AG04450 (cell line): ENCODE measurements around the gene PSMD13. TPM values are rescaled to one million over a fixed set of nuclear protein-coding genes. Genes with fewer than 3 reads are reported as not detected.
"Not testable (repeated sequence)": the region's sequence is repeated elsewhere in the genome, so short reads cannot be mapped to it uniquely, and the experiment has no call there.

ENCODE experiments used
- CTCF ChIA-PET: fragments of 300-600, 350-600 bp; formaldehyde crosslinking; extraction: SDS; loops from one replicate; lab custom pipeline; 2022; ENCODE audit warnings: antibody characterized with exemption, inconsistent platforms; lab: Charles Lee
- POLR2A ChIA-PET: fragments of 350-600 bp; formaldehyde crosslinking; extraction: SDS; loops from one replicate; lab custom pipeline; 2021; ENCODE audit warnings: antibody characterized with exemption, inconsistent platforms; lab: Yijun Ruan, JAX
- DNase-seq: peaks from one replicate; pipeline ENCODE4 v3.0.0-alpha.2; 2011; ENCODE audit warnings: low read depth, low spot score
- H3K27ac ChIP-seq: one replicate; pipeline ENCODE4 v1.5.1; 2012; ENCODE audit warnings: low read depth, low read length, control low read depth
- H3K27me3 ChIP-seq: one replicate; pipeline ENCODE4 v1.6.0; 2012; ENCODE audit warnings: low read length; ENCODE audit not compliant: control insufficient read depth, insufficient read depth
- H3K4me3 ChIP-seq: 2 replicates; pipeline ENCODE4 v1.5.1; 2011; ENCODE audit warnings: mild to moderate bottlenecking, low read depth, low read length, control low read depth
- H3K9me3 ChIP-seq: 2 replicates; pipeline ENCODE4 v1.5.1; 2012; ENCODE audit warnings: low read length; ENCODE audit not compliant: control insufficient read depth, insufficient read depth
- CTCF ChIP-seq: IDR thresholded peaks from 2 replicates; pipeline ENCODE4 v1.5.1; 2011; ENCODE audit warnings: low read depth, low read length, control low read depth, inconsistent platforms
- polyA plus RNA-seq: library from polyadenylated mRNA; depleted of rRNA; stranded (reverse); fragments of >200 nt; gene quantifications from 2 replicates; pipeline ENCODE4 v1.2.3, GENCODE V29; 2011

Gene PSMD13
- polyA plus RNA-seq, 1 experiment: 148 TPM

- Histone ChIP-seq H3K27me3 (peaks cover 62% of the 10 kb centered on the region), H3K27ac (no peak overlapping the region), H3K4me3 (no peak overlapping the region), H3K9me3 (no peaks in the 10 kb centered on the region; the same call in 1 of the 2 replicates)
- no peak for TF ChIP-seq CTCF
- no peak for DNase-seq
- ChIA-PET POLR2A (interaction anchor here (0.6 kb wide), 2 partner anchors 12 to 21 kb away, joined by 3 to 4 read pairs; no protein-coding TSS in a partner anchor), CTCF (no interaction called here)
Measured at GRCh38 chr11:283405-284104, 46.8 kb downstream of the PSMD13 start.

- CTCF ChIA-PET: no interaction called here
Measured at GRCh38 chr11:284105-285020, 47.6 kb downstream of the PSMD13 start.

GRCh38 chr11:285021-285893 is 48.5 kb downstream of the PSMD13 start:
- H3K9me3 ChIP-seq: no peaks in the 10 kb centered on the region; the same call in 1 of the 2 replicates
- H3K27me3 ChIP-seq: peaks cover 50% of the 10 kb centered on the region
- DNase-seq: no peak
- H3K27ac ChIP-seq: no peak overlapping the region
- no peak for TF ChIP-seq CTCF
- CTCF ChIA-PET: no interaction called here
- no peak overlapping the region for H3K4me3 ChIP-seq
- POLR2A ChIA-PET: no interaction called here

More at GRCh38 chr11:284105-285020, 47.6 kb downstream of the PSMD13 start:
- no peak overlapping the region for H3K27ac ChIP-seq
- DNase-seq: no peak
- no peak for TF ChIP-seq CTCF
- H3K27me3 ChIP-seq: peaks cover 56% of the 10 kb centered on the region
- no peak overlapping the region for H3K4me3 ChIP-seq
- no peaks in the 10 kb centered on the region; the same call in 1 of the 2 replicates for H3K9me3 ChIP-seq
- POLR2A ChIA-PET: interaction anchor here (0.6 kb wide), 1 partner anchor 20 kb away, joined by 4 read pairs; no protein-coding TSS in a partner anchor

- Histone ChIP-seq H3K27ac (no peak overlapping the region), H3K27me3 (peaks cover 47% of the 10 kb centered on the region), H3K9me3 (no peaks in the 10 kb centered on the region; the same call in 1 of the 2 replicates), H3K4me3 (no peak overlapping the region)
- no peak for DNase-seq
- POLR2A ChIA-PET: no interaction called here
- no peak for TF ChIP-seq CTCF
- CTCF ChIA-PET: no interaction called here
Measured at GRCh38 chr11:285894-286220, 49.1 kb downstream of the PSMD13 start.

GRCh38 chr11:286977-287820 is 50.4 kb downstream of the PSMD13 start:
- DNase-seq, POLR2A ChIA-PET, H3K27ac ChIP-seq, CTCF ChIA-PET, H3K4me3 ChIP-seq, H3K9me3 ChIP-seq: not testable (repeated sequence)
- peaks cover 33% of the 10 kb centered on the region for H3K27me3 ChIP-seq
